NT2/D1 (cell line): ENCODE data around the gene SLC25A13.

Experiments used
- SUZ12 ChIP-seq: IDR thresholded peaks from 2 replicates; pipeline ENCODE4 v1.6.1; 2011; ENCODE audit not compliant: insufficient read length, insufficient read depth; ENCODE audit errors: extremely low read depth
- YY1 ChIP-seq: IDR thresholded peaks from 2 replicates; pipeline ENCODE4 v1.6.1; 2011; ENCODE audit not compliant: insufficient read length, insufficient read depth
- ZNF274 ChIP-seq: IDR thresholded peaks from 2 replicates; pipeline ENCODE4 v1.6.1; 2011; ENCODE audit warnings: mild to moderate bottlenecking, low read depth, low read length

GRCh38 chr7:96189129-96189820 lies 132.6 kb downstream of the SLC25A13 start:
- TF ChIP-seq YY1 (no peak), ZNF274 (no peak), SUZ12 (no peak)
